ENCODE data around the gene RHOG.
A peak's percentile ranks its signal among the peaks of the same experiment; 100 is the strongest.
"Not testable (repeated sequence)": the region's sequence is repeated elsewhere in the genome, so short reads cannot be mapped to it uniquely, and the experiment has no call there.

The RHOG gene

GRCh38 chr11:3840870-3841425 lies at the start of gene RHOG:
RHOG (minus strand) TSS chr11:3840959; CDS start chr11:3828138, 12,821 bp downstream.
- peak; percentile 34 to 80 for DNase-seq (ENCODE audit: low read depth in 2 of 2)

- DNase-seq (ENCODE audit: low read depth in 2 of 2) = no peak
Measured at GRCh38 chr11:3890014-3890413, 49.3 kb upstream of the RHOG start.

GRCh38 chr11:3888876-3889275 lies 48.1 kb upstream of the RHOG start:
- DNase-seq (ENCODE audit: low read depth in 2 of 2) = no peak

GRCh38 chr11:3886985-3887384 lies 46.2 kb upstream of the RHOG start:
- DNase-seq (ENCODE audit: low read depth in 2 of 2) = no peak

GRCh38 chr11:3885855-3886254 lies 45.1 kb upstream of the RHOG start:
- no peak for DNase-seq (ENCODE audit: low read depth in 2 of 2)

- no peak for DNase-seq (ENCODE audit: low read depth in 2 of 2)
Measured at GRCh38 chr11:3882655-3883054, 41.9 kb upstream of the RHOG start.

- DNase-seq (ENCODE audit: low read depth in 2 of 2) = no peak
Measured at GRCh38 chr11:3880724-3881123, 40.0 kb upstream of the RHOG start.

- no peak for DNase-seq (ENCODE audit: low read depth in 2 of 2)
Measured at GRCh38 chr11:3879967-3880542, 39.3 kb upstream of the RHOG start.

- DNase-seq (ENCODE audit: low read depth in 2 of 2) = no peak
Measured at GRCh38 chr11:3879216-3879966, 38.6 kb upstream of the RHOG start.

- no peak for DNase-seq (ENCODE audit: low read depth in 2 of 2)
Measured at GRCh38 chr11:3878258-3878584, 37.5 kb upstream of the RHOG start.

GRCh38 chr11:3877364-3878257 lies 36.9 kb upstream of the RHOG start:
- DNase-seq (ENCODE audit: low read depth in 2 of 2) = no peak

- no peak for DNase-seq (ENCODE audit: low read depth in 2 of 2)
Measured at GRCh38 chr11:3876613-3877012, 35.9 kb upstream of the RHOG start.

- no peak for DNase-seq (ENCODE audit: low read depth in 2 of 2)
Measured at GRCh38 chr11:3873712-3874349, 33.1 kb upstream of the RHOG start.

GRCh38 chr11:3867209-3868091 lies 26.7 kb upstream of the RHOG start:
- DNase-seq (ENCODE audit: low read depth in 2 of 2) = no peak

GRCh38 chr11:3866836-3867208 lies 26.1 kb upstream of the RHOG start:
- no peak for DNase-seq (ENCODE audit: low read depth in 2 of 2)

- no peak for DNase-seq (ENCODE audit: low read depth in 2 of 2)
Measured at GRCh38 chr11:3866206-3866605, 25.4 kb upstream of the RHOG start.

- no peak for DNase-seq (ENCODE audit: low read depth in 2 of 2)
Measured at GRCh38 chr11:3865388-3866193, 24.8 kb upstream of the RHOG start.

GRCh38 chr11:3861683-3862082 lies 20.9 kb upstream of the RHOG start:
- no peak for DNase-seq (ENCODE audit: low read depth in 2 of 2)

- not testable (repeated sequence) for DNase-seq (ENCODE audit: low read depth in 2 of 2)
Measured at GRCh38 chr11:3860898-3861393, 20.2 kb upstream of the RHOG start.

GRCh38 chr11:3860375-3860774 lies 19.6 kb upstream of the RHOG start:
- DNase-seq (ENCODE audit: low read depth in 2 of 2) = no peak

Measured in stimulated activated CD4-positive, alpha-beta T cell treated with anti-CD3 and anti-CD28 coated beads, Interleukin-1b, Interleukin-23, amount 100 ng/mL, for 1 hour (primary cell).